Measurements from ENCODE around the gene TMEM212.
"Not testable (repeated sequence)": the region's sequence is repeated elsewhere in the genome, so short reads cannot be mapped to it uniquely, and the experiment has no call there.

The TMEM212 gene

DNA sequence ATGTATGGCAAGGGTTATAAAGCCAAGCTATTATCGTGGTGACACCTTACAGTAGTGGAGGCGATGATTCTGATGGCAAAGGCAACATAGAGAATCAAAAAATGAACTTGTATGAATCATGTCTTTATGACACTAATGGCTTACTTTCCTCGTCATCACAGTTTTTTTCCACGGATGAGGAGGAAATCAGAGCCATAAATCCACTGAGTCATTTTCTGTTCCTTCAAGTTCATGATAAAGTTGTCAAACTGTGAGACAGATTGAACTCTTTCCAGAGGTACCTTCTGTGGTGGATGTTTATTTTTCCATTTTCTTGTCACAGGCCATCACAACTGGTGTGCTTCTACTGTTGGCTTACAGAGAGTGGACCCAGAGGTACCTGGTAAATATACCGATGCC, 8.5 kb downstream of the TMEM212 start:
- in situ Hi-C loops (cut with MboI; ENCODE audit: low sequenced_read_pairs) = no loop called here

DNA sequence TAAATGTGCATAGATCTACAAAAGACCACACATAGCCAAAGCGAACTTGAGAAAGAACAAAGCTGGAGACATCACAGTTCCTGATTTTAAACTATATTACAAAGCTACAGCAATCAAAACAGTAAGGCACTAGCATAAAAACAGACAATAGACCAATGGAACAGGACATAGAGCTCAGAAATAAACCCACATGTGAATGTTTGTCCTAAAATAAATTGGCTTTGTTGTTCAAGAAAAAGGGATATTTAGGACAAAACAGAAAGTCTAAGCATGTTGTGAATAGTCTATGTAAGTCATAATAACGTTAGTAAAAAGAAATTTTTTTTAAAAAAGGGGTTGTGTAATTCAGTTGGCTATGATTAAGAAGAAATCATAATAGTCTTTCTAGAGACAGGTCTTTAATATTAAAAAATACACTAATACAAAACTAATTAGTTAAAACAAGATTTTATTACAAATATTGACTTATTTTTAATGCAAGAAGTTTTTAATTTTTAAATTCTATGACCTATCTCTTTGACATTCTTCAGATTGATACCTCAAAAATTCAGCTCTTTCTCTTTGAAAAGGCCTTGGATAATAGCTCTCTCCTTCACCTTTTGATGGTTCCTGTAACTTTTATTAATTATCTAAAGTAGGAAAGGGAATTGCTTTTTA, 11.6 kb downstream of the TMEM212 start:
- in situ Hi-C loops (cut with MboI; ENCODE audit: low sequenced_read_pairs) = no loop called here

GRCh38 chr3:171858770-171859169, 15.6 kb downstream of the TMEM212 start:
- in situ Hi-C loops (cut with MboI; ENCODE audit: low sequenced_read_pairs) = not testable (repeated sequence)

DNA sequence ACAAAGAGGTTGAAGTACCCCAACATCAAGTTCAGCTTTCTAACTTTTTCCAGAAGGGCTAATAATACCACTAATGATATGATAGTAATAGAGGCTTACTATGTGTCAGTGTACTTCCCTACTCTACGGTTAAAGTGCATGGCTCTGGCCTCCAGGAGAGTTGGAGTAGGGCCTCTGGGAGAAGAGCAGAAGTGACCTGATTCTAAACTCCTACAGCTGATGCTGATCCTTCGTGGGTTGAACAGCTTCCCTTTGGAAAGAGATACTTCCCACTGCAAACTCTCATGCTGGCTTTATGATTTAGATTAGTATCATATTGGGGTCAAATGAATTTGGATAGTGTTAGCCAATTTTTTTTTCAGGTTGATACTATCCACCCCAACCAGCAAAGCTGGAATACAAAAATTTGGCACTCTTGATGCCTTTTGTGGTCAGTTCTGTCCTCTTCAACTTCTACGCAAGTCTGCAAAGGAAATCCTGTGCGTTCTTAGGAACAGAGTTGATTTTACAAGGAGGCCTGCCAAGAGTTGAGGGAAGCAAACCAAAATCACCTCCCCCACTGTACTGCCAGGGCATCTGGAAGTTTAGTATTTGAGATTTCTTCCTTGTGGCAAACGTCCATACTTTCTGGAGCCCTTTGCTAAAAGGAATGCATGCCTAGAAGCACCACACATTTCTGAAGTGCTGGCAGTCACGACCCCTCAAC, 17.8 kb downstream of the TMEM212 start:
- in situ Hi-C loops (cut with MboI; ENCODE audit: low sequenced_read_pairs) = no loop called here

GRCh38 chr3:171862392-171862791, 19.2 kb downstream of the TMEM212 start:
- in situ Hi-C loops (cut with MboI; ENCODE audit: low sequenced_read_pairs) = no loop called here

DNA sequence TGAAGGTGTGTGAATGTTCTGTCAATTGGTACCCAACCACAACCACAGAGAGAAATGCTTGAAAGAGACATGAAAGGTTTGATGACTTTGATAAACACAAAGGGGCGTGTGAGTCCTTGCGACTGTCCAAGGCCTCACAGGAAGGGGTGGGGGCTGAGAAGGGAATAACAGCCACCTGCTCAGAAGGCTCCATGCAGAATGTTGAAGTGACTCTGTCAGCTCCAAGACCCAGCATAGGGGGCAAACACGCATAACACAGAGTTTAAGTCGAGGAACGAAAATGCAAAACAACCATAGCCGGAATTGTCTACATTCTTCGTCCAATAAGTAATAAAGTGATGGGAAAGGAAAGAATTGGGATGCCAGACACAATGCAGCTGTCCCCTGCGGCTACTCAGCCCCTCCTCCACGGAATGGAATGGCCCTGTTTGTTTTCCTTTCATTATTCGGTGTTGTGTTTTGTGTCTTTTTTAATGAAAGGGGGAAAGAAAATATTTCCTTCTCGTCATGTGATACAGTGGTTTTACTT, 19.9 kb downstream of the TMEM212 start:
- in situ Hi-C loops (cut with MboI; ENCODE audit: low sequenced_read_pairs) = no loop called here

DNA sequence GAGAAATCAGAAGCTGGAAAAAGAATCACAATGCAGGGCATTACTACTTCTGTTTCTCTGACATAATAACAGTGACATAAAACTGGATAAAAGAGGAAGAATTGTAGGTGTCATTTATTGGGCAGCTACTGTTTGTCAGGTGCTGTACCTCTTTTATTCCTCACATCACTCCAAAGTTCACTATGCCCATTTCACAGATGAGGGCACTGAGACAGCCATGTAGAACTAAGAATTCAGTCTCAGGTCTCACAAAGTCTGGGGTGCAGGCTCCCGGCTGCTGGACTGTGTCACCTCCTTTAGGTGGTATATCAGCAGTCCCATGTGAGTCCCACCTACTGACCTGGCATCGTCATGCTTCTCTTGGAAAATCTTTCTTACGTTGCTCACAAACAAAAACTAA, 20.8 kb downstream of the TMEM212 start:
- in situ Hi-C loops (cut with MboI; ENCODE audit: low sequenced_read_pairs) = no loop called here

DNA sequence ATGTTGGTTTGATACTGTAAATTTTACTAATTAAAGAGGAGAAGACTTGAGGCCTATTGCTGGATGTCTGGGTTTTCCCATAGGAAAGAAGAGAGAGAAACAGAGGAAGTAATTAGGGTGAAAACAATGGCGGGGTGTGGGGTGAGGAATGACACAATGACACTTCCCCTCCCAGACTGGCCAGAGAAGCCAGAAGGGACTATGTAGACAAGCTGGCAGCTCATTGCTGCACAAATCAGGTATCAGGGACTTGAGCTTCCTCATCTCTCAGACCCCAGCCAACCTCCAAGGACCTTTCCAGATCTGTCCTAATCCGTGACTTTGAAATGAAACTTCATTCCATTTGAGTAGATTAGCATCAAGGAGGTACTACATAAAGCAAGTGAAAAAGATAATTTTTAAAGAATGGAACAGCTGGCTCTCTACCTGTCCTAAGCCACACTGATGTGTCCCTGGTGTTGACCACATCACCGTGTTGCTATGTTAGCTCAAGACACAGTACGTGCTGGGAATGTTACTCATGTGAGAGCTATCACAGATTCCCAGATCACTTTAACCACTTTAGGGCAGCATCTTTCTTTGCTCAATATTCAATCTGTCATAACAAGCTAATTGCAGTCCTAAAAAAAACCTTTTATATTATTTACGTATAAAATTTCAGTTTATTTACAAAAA, 22.2 kb downstream of the TMEM212 start:
- in situ Hi-C loops (cut with MboI; ENCODE audit: low sequenced_read_pairs) = no loop called here

GRCh38 chr3:171867981-171868380, 24.8 kb downstream of the TMEM212 start:
- in situ Hi-C loops (cut with MboI; ENCODE audit: low sequenced_read_pairs) = no loop called here

- in situ Hi-C loops (cut with MboI; ENCODE audit: low sequenced_read_pairs) = no loop called here
Observed at GRCh38 chr3:171871392-171872274, 28.5 kb downstream of the TMEM212 start.

GRCh38 chr3:171873580-171873979, 30.4 kb downstream of the TMEM212 start:
- in situ Hi-C loops (cut with MboI; ENCODE audit: low sequenced_read_pairs) = no loop called here

DNA sequence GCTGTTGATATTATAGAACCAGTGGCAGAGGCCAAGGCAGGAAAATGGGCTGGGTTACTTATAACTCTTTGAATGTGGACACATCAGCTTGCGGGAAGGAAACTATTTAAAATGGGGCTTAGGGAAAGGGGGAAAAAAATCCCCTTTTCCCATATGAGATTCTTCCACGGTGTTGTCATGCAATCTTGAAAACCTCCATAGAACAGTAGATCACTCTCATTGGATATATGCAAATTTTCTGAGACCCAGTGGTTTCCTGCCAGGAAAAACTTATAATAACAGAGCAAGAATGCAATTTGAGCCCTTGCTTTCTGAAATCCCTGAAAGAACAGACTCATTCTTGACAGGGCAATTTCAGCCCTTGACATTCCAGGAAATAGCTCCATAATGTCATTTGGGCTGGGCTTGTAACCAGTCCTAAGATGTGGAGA, 31.1 kb downstream of the TMEM212 start:
- in situ Hi-C loops (cut with MboI; ENCODE audit: low sequenced_read_pairs) = no loop called here

GRCh38 chr3:171874879-171875278, 31.7 kb downstream of the TMEM212 start:
- in situ Hi-C loops (cut with MboI; ENCODE audit: low sequenced_read_pairs) = no loop called here

DNA sequence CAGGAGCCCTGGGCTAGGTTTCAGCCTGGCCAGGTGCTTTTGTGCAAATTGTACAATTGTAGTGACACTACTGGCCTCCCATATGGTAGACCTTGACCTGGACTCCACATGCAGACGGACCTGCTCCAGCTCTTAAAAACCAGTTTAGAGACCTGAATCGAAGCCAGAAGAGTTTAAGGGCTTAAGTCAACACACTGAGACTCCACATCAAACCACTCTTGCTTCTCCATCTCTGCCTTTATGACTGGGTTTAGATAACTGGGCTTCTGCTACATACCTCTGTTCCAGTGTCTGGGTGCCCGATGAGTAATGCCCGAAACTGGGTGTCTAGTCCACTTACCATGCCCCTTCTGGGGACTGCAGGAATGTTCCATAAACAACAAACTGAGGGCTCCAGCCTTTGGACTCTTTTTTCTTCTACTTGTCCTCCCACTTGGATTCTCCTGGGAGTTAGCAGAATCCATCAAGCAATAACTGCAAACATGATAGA, 32.8 kb downstream of the TMEM212 start:
- in situ Hi-C loops (cut with MboI; ENCODE audit: low sequenced_read_pairs) = no loop called here

DNA sequence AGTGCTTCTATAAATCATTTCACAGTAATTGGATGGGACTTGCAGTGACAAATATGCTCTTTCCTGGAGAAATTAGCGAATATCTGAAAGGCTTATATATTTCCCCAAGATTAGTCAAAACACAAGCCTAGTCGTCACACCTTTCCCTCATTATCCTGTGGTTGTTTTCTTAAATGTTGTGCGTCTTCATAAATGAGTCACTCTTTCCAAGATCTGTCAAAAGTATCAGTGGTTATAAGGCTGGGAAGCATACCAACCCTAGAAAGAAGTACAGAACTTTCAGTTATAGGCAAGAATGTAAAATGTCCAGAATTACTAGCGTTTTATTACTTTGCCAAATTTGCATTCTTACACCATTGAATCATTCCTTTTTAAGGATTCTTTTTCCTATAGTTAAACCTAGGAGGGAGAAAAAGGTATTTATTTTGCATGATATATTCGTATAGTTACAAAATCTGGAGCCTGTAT, 33.6 kb downstream of the TMEM212 start:
- in situ Hi-C loops (cut with MboI; ENCODE audit: low sequenced_read_pairs) = no loop called here

DNA sequence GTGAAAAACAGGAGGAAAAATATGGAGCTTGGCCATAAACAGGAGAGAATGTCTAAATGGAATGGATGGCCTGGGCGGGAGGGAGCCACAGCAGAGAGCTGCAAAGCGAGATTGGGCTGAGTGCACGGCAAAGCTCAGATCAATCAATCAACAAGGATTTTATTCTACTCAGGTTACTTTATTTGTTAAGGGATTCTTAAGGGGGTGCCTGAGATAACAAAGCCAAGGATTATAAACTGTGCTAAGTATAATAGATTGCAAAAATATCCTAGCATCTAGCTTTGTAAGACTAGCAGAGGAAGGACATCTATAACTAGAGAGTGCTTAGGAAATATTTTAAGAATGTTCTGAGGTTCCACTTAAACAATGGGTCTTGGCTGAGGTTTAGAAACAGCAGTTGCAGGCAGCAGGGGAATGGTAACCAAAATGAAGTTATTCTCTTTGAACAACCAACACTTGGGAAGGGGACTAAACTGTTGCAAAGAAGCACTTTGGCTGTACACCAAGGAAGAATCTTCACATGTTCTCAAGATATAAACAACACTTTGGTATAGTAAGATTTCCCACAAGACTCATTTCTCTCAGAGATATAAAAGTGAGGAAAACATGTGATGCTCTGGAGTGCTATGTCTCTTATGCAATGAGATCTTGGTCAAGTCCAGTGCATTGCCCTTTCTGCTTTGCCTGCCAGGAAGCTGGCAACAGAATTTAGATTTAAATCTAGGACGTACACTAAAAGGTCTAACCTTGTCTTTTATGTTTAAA, 35.5 kb downstream of the TMEM212 start:
- in situ Hi-C loops (cut with MboI; ENCODE audit: low sequenced_read_pairs) = no loop called here

DNA sequence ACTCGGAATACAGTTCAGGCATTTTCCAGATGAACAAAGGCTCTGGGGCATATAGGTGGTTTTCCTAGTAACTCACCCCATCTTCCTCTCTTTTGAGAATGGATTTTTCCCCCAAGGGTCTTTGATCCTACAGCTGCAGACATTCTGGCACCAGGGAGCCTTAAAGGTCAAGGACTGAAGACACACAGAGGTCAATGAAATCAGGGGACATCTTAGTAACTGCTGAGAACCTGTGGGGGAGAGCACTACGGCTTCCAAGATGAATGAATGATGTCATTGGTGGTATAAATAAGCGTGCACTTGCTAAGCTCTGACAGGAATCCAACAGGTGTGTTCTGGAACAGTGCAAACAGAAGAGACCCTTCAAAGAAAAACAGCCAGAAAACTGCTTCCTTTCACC, 36.3 kb downstream of the TMEM212 start:
- in situ Hi-C loops (cut with MboI; ENCODE audit: low sequenced_read_pairs) = no loop called here

DNA sequence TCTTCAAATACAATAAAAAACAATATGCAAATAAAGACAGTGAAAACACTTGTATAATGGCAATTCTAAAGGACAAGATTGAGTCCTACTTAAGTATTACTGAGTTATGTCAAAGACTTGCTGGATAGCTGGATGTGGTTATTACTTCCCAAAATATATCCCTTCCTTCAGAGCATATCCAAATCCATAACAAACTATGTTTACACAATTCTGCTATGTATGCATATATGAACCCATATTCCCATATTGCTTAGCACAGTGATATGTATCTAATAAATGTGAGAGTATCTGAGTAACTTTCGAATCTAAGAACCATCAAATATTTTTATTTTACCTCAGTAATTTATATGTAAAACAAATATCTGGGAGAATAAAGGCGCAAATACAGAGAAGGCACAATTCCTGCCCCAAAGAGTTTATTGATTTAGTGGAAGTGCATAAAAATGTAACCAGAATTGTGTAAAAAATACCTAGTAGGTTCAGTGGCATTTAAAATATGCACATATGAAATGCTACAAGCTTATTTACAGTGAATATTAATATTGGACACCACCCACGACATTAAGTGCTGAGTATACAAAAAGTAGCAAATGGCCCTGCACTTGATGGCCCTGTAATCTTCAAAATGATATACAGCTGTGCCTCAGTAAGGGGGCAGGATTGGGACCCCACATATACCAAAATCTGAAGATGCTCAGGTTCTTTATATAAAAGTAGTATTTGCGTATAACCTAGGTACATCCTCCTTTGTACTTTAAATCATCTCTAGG, 37.1 kb downstream of the TMEM212 start:
- in situ Hi-C loops (cut with MboI; ENCODE audit: low sequenced_read_pairs) = no loop called here

- in situ Hi-C loops (cut with MboI; ENCODE audit: low sequenced_read_pairs) = no loop called here
Observed at GRCh38 chr3:171881251-171881650, 38.1 kb downstream of the TMEM212 start.
